Upper lobe of left lung (tissue), 6 donors: ENCODE measurements around the gene DMXL2. TPM values are rescaled to one million over a fixed set of nuclear protein-coding genes. Genes with fewer than 3 reads are reported as not detected.

ENCODE experiments used
- ATAC-seq, 2 donors: fragments of 200-7000 bp; cut with Tn5 transposase; one replicate each; pipeline ENCODE4 v1.9.1; 2022; ENCODE audit warnings: mild to moderate bottlenecking in 2 of 2, moderate library complexity in 2 of 2; ENCODE audit not compliant: low FRiP score in 2 of 2
- DNase-seq, 2 donors: peaks; one replicate each; pipeline ENCODE4 v3.0.0-alpha.2; 2019 to 2020
- H3K27ac ChIP-seq, 4 donors: fragments of 200-600 bp; sonication (generic); one replicate each; pipeline ENCODE4 v1.5.1; 2016 to 2019
- H3K27me3 ChIP-seq, 4 donors: fragments of 200-600 bp; sonication (generic); one replicate each; pipeline ENCODE4 v1.5.1; 2017 to 2019
- H3K36me3 ChIP-seq, 4 donors: fragments of 200-600 bp; sonication (generic); one replicate each; pipeline ENCODE4 v1.5.1; 2016 to 2019
- H3K4me1 ChIP-seq, 4 donors: fragments of 200-600 bp; sonication (generic); one replicate each; pipeline ENCODE4 v1.5.1; 2018 to 2019
- H3K4me3 ChIP-seq, 4 donors: fragments of 200-600 bp; sonication (generic); one replicate each; pipeline ENCODE4 v1.5.1; 2017 to 2019; ENCODE audit warnings: mild to moderate bottlenecking in 2 of 4, moderate library complexity in 1 of 4
- H3K9me3 ChIP-seq, 4 donors: fragments of 200-600 bp; sonication (generic); one replicate each; pipeline ENCODE4 v1.5.1; 2018 to 2019
- CTCF ChIP-seq, 6 experiments: fragments of 450-650 bp in 4 of 6; fragments of 200-600 bp in 2 of 6; sonication (generic) in 2 of 6; IDR thresholded peaks; one replicate each; pipeline ENCODE4 v1.5.1; 2016 to 2019; ENCODE audit warnings: antibody characterized with exemption in 6 of 6
- EP300 ChIP-seq, 4 donors: sonication (generic); formaldehyde crosslinking; IDR thresholded peaks; one replicate each; pipeline ENCODE4 v1.5.1; 2017; ENCODE audit warnings: antibody characterized with exemption in 4 of 4, control low read depth in 2 of 4
- POLR2A ChIP-seq, 4 donors: fragments of 450-650 bp; IDR thresholded peaks; one replicate each; pipeline ENCODE4 v1.5.1; 2016 to 2017; ENCODE audit warnings: antibody characterized with exemption in 4 of 4, mild to moderate bottlenecking in 2 of 4
- POLR2AphosphoS5 ChIP-seq, 2 donors: sonication (generic); formaldehyde crosslinking; IDR thresholded peaks; one replicate each; pipeline ENCODE4 v1.5.1; 2017; ENCODE audit warnings: antibody characterized with exemption in 2 of 2
- WGBS, 2 donors: methylation state at CpG; one replicate each; pipeline ENCODE4 v1.1.5; 2017 to 2018; 5-methylcytosine and 5-hydroxymethylcytosine counted together
- total RNA-seq, 6 donors: library from RNA; depleted of rRNA in 4 of 6; stranded (reverse); fragments of >200 nt in 4 of 6; gene quantifications; one replicate each; pipeline versions ENCODE4 v1.1.0 to v1.2.1, GENCODE V29; 2016 to 2021
- donor health status: DM: no; HTN: no; CAD: no; lungs with moderate emphysema.
- donor health status: DM: no; HTN: yes; CAD: no; lungs with severe emphysema.

DMXL2 gene
- total RNA-seq, 6 donors from 2014 or later, result 39.8 to 140 (median 58.1) TPM

- peaks cover 0 to 18% (median 9%) of the 10 kb centered on the region in 4 donors for H3K36me3 ChIP-seq
- WGBS, 2 donors, result 96 to 100% methylated on average over 1 of the region's 1 CpG
These were observed 177.8 kb downstream of the DMXL2 start for GRCh38 chr15:51444807-51445206.

DNA sequence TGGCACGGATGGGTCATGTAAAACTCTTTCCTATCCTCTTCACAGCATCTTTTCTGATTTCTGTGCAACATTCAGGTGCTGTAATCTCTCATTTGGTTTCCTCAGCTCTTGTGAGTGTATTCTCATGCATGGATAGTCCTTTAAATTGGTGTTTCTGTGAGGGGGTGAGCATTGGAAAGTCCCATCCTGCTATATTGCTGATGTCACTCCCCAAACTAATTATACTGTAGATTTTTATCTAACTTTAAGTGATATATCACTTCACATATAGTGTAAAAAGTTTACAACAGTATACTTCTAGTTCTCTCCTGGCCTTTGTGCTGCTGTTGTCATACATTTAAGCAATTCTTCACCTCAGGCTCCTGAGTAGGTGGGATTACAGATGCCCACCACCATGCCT is 178.5 kb downstream of the DMXL2 start:
- no peaks in the 10 kb centered on the region for H3K4me1 ChIP-seq
- ATAC-seq (no peak), DNase-seq (no peak)
- no peaks in the 10 kb centered on the region for H3K27me3 ChIP-seq
- TF ChIP-seq POLR2AphosphoS5 (IDR thresholded peaks at IDR 0.05), result no peak
- no peak for TF ChIP-seq POLR2A (IDR thresholded peaks at IDR 0.05)
- TF ChIP-seq CTCF (IDR thresholded peaks at IDR 0.05), result no peak
- TF ChIP-seq EP300 (IDR thresholded peaks at IDR 0.05), result no peak
- 90 to 100% methylated on average over 1 of the region's 1 CpG for WGBS, 2 donors
- H3K27ac ChIP-seq, result no peak overlapping the region
- H3K36me3 ChIP-seq, result peaks cover 0 to 11% (median 2%) of the 10 kb centered on the region in 4 donors
- no peaks in the 10 kb centered on the region for H3K9me3 ChIP-seq
- H3K4me3 ChIP-seq, result no peak overlapping the region

More at GRCh38 chr15:51444807-51445206, 177.8 kb downstream of the DMXL2 start:
- Histone ChIP-seq H3K4me3 (no peak overlapping the region), H3K9me3 (no peaks in the 10 kb centered on the region), H3K4me1 (no peaks in the 10 kb centered on the region), H3K27me3 (no peaks in the 10 kb centered on the region), H3K27ac (no peak overlapping the region)
- ATAC-seq, result no peak
- no peak for DNase-seq
- TF ChIP-seq EP300 (IDR thresholded peaks at IDR 0.05) (no peak), POLR2AphosphoS5 (IDR thresholded peaks at IDR 0.05) (no peak), CTCF (IDR thresholded peaks at IDR 0.05) (no peak), POLR2A (IDR thresholded peaks at IDR 0.05) (no peak)

DNA sequence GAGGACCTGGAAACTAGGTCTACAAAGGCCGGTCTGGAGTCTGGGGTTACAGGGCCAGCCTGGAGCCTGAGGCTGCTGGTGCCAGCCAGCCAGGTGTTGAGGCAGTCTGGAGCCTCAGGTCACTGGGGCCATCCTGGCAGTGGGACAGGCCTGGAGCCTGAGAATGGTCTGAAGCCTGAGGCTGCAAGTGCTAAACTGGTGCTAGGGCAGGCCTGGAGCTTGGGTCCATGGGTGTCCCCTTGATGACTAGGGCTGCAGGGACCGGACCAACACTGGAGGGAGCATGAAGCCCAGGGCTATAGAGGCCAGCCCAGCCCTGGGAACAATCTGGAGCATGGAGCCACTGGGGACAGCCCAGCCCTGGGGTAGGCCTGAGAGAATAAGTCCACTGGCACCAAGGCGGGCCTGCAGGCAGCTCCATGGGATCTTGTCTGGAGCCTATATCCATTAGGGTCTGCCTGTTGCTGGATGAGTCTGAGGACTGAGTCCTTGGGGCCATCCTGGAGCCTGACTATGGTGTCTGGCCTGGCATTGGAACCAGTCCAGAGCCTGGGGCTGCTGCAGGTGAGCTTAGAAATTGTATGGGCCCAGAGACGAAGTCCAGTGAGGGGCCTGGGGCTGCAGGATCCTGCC is 179.2 kb downstream of the DMXL2 start:
- Histone ChIP-seq H3K9me3 (no peaks in the 10 kb centered on the region), H3K36me3 (peaks cover 0 to 4% (median 0%) of the 10 kb centered on the region in 4 donors), H3K4me1 (no peaks in the 10 kb centered on the region), H3K27me3 (no peaks in the 10 kb centered on the region), H3K4me3 (no peak overlapping the region), H3K27ac (no peak overlapping the region)
- ATAC-seq (peak; percentile 23 to 38), DNase-seq (peak in 1 of 2 donors; percentile 30)
- 96 to 100% methylated on average over 1 to 4 of the region's 4 CpGs for whole genome bisulfite sequencing, 2 donors
- TF ChIP-seq POLR2A (IDR thresholded peaks at IDR 0.05) (no peak), CTCF (IDR thresholded peaks at IDR 0.05) (no peak), POLR2AphosphoS5 (IDR thresholded peaks at IDR 0.05) (no peak), EP300 (IDR thresholded peaks at IDR 0.05) (no peak)

DNA sequence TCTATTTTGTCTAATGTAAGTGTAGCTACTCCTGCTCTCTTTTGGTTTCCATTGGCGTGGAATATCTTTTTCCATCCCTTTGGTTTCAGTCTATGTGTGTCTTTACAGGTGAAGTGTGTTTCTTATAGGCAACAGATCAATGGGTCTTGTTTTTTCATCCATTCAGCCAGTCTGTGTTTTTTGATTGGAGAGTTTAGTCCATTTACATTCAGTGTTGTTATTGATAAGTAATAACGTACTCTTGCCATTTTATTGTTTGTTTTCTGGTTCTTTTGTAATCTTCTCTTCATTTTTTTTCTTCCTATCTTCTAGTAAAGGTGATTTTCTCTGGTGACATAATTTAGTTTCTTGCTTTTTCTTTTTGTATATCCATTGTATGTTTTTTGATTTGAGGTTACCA is 184.0 kb downstream of the DMXL2 start:
- Histone ChIP-seq H3K9me3 (no peaks in the 10 kb centered on the region), H3K4me3 (no peak overlapping the region), H3K27me3 (no peaks in the 10 kb centered on the region), H3K36me3 (no peaks in the 10 kb centered on the region), H3K27ac (no peak overlapping the region), H3K4me1 (no peaks in the 10 kb centered on the region)
- TF ChIP-seq POLR2AphosphoS5 (IDR thresholded peaks at IDR 0.05), result no peak
- no peak for TF ChIP-seq POLR2A (IDR thresholded peaks at IDR 0.05)
- TF ChIP-seq EP300 (IDR thresholded peaks at IDR 0.05), result no peak
- no peak for TF ChIP-seq CTCF (IDR thresholded peaks at IDR 0.05)
- no peak for DNase-seq
- WGBS, 2 donors, result 86 to 89% methylated on average over 2 of the region's 2 CpGs
- ATAC-seq, result no peak

GRCh38 chr15:51425517-51426040 is 197.0 kb downstream of the DMXL2 start:
- WGBS, 2 donors, result 35 to 43% methylated on average over 1 of the region's 1 CpG
- Histone ChIP-seq H3K4me1 (no peaks in the 10 kb centered on the region), H3K4me3 (no peak overlapping the region), H3K9me3 (no peaks in the 10 kb centered on the region), H3K27ac (no peak overlapping the region), H3K27me3 (no peaks in the 10 kb centered on the region), H3K36me3 (no peaks in the 10 kb centered on the region)
- ATAC-seq (no peak), DNase-seq (no peak)
- TF ChIP-seq EP300 (IDR thresholded peaks at IDR 0.05) (no peak), POLR2A (IDR thresholded peaks at IDR 0.05) (no peak), POLR2AphosphoS5 (IDR thresholded peaks at IDR 0.05) (no peak), CTCF (IDR thresholded peaks at IDR 0.05) (no peak)
